HEK293 (cell line): Measurements from ENCODE around the gene IDI2.

Source experiments
- CTCF ChIP-seq: fragments of 450-650 bp; formaldehyde crosslinking; IDR thresholded peaks from 2 replicates; pipeline ENCODE4 v1.5.1; 2016; ENCODE audit warnings: missing biosample characterization, missing genetic modification characterization
- SP3 ChIP-seq: fragments of 450-650 bp; formaldehyde crosslinking; IDR thresholded peaks from 2 replicates; pipeline ENCODE4 v1.5.1; 2016; ENCODE audit warnings: missing biosample characterization, missing genetic modification characterization
- ZFP3 ChIP-seq: fragments of 450-650 bp; formaldehyde crosslinking; IDR thresholded peaks from 2 replicates; pipeline ENCODE4 v1.5.1; 2016; ENCODE audit warnings: low read depth, missing biosample characterization, missing genetic modification characterization
- ZNF112 ChIP-seq: fragments of 450-650 bp; formaldehyde crosslinking; IDR thresholded peaks from 2 replicates; pipeline ENCODE4 v1.5.0; 2017; ENCODE audit warnings: missing biosample characterization, missing genetic modification characterization
- ZNF2 ChIP-seq: fragments of 450-650 bp; formaldehyde crosslinking; IDR thresholded peaks from 2 replicates; pipeline ENCODE4 v1.5.1; 2016; ENCODE audit warnings: missing biosample characterization, missing genetic modification characterization
- ZNF223 ChIP-seq: fragments of 450-650 bp; formaldehyde crosslinking; IDR thresholded peaks from 2 replicates; pipeline ENCODE4 v1.5.1; 2016; ENCODE audit warnings: missing biosample characterization, missing genetic modification characterization
- ZNF549 ChIP-seq: fragments of 450-650 bp; IDR thresholded peaks from 2 replicates; pipeline ENCODE4 v1.5.1; 2018; ENCODE audit warnings: missing biosample characterization, missing genetic modification characterization, mild to moderate bottlenecking, inconsistent platforms, moderate library complexity
- ZNF704 ChIP-seq: fragments of 450-650 bp; formaldehyde crosslinking; IDR thresholded peaks from 2 replicates; pipeline ENCODE4 v1.5.1; 2016; ENCODE audit warnings: missing biosample characterization, missing genetic modification characterization
- ZSCAN16 ChIP-seq: fragments of 450-650 bp; formaldehyde crosslinking; IDR thresholded peaks from 2 replicates; pipeline ENCODE4 v1.5.1; 2016; ENCODE audit warnings: missing biosample characterization, missing genetic modification characterization

- no peak for TF ChIP-seq ZSCAN16 (tag by site-specific recombination)
- TF ChIP-seq ZNF549 (tag by site-specific recombination), result no peak
- TF ChIP-seq ZNF112, result no peak
- no peak for TF ChIP-seq ZNF2 (tag by site-specific recombination)
- TF ChIP-seq ZFP3 (tag by site-specific recombination), result no peak
- TF ChIP-seq CTCF, result no peak
- TF ChIP-seq ZNF704, result no peak
- no peak for TF ChIP-seq ZNF223
- no peak for TF ChIP-seq SP3
Measured at GRCh38 chr10:1024103-1024502, 1.6 kb downstream of the IDI2 start.
